Muscle layer of colon (tissue), 2 donors: ENCODE results near the gene SEMG2.

ENCODE experiments used
- H3K27ac ChIP-seq: one replicate; pipeline ENCODE4 v1.7.0; 2013; ENCODE audit warnings: low read depth, mild to moderate bottlenecking, low read length, moderate library complexity
- H3K27me3 ChIP-seq, 2 donors: one replicate each; pipeline ENCODE4 v1.7.0; 2013; ENCODE audit warnings: low read length in 2 of 2, mild to moderate bottlenecking in 2 of 2; ENCODE audit not compliant: insufficient read depth in 2 of 2, control insufficient read depth in 1 of 2
- H3K36me3 ChIP-seq: one replicate; pipeline ENCODE4 v1.7.0; 2013; ENCODE audit warnings: mild to moderate bottlenecking, low read length; ENCODE audit not compliant: insufficient read depth
- H3K4me1 ChIP-seq: one replicate; pipeline ENCODE4 v1.7.0; 2013; ENCODE audit warnings: mild to moderate bottlenecking, low read length; ENCODE audit not compliant: insufficient read depth
- H3K4me3 ChIP-seq, 2 donors: one replicate each; pipeline ENCODE4 v1.7.0; 2013; ENCODE audit warnings: low read length in 2 of 2, low read depth in 1 of 2, mild to moderate bottlenecking in 1 of 2, moderate library complexity in 1 of 2
- H3K9ac ChIP-seq: one replicate; pipeline ENCODE4 v1.7.0; 2013; ENCODE audit warnings: low read length
- H3K9me3 ChIP-seq: one replicate; pipeline ENCODE4 v1.7.0; 2013; ENCODE audit warnings: mild to moderate bottlenecking, low read length
- donor health status: abdominal sarcoma.
- donor health status: Adenocarcinoma of cecum.

SEMG2 gene

GRCh38 chr20:45258259-45258658, 37.1 kb downstream of the SEMG2 start:
- Histone ChIP-seq H3K4me1 (peaks cover 4% of the 10 kb centered on the region), H3K4me3 (no peak overlapping the region), H3K9me3 (no peaks in the 10 kb centered on the region), H3K27ac (no peak overlapping the region), H3K36me3 (no peaks in the 10 kb centered on the region), H3K9ac (no peak overlapping the region), H3K27me3 (no peaks in the 10 kb centered on the region)

GRCh38 chr20:45258664-45259063, 37.5 kb downstream of the SEMG2 start:
- no peak overlapping the region for H3K4me3 ChIP-seq
- no peaks in the 10 kb centered on the region for H3K9me3 ChIP-seq
- H3K4me1 ChIP-seq, result peaks cover 4% of the 10 kb centered on the region
- no peak overlapping the region for H3K27ac ChIP-seq
- H3K27me3 ChIP-seq, result no peaks in the 10 kb centered on the region
- no peaks in the 10 kb centered on the region for H3K36me3 ChIP-seq
- H3K9ac ChIP-seq, result no peak overlapping the region

GRCh38 chr20:45263556-45264266, 42.5 kb downstream of the SEMG2 start:
- Histone ChIP-seq H3K4me1 (no peaks in the 10 kb centered on the region), H3K27ac (no peak overlapping the region), H3K4me3 (no peak overlapping the region), H3K36me3 (no peaks in the 10 kb centered on the region), H3K9me3 (no peaks in the 10 kb centered on the region), H3K9ac (no peak overlapping the region), H3K27me3 (peaks cover 0 to 3% of the 10 kb centered on the region in 2 donors)

GRCh38 chr20:45266977-45267376, 45.8 kb downstream of the SEMG2 start:
- no peaks in the 10 kb centered on the region for H3K4me1 ChIP-seq
- peaks cover 0 to 6% of the 10 kb centered on the region in 2 donors for H3K27me3 ChIP-seq

GRCh38 chr20:45268531-45268930, 47.4 kb downstream of the SEMG2 start:
- peaks cover 0 to 6% of the 10 kb centered on the region in 2 donors for H3K27me3 ChIP-seq
- H3K9me3 ChIP-seq, result no peaks in the 10 kb centered on the region
- no peak overlapping the region for H3K4me3 ChIP-seq
- H3K36me3 ChIP-seq, result no peaks in the 10 kb centered on the region
- no peak overlapping the region for H3K27ac ChIP-seq
- H3K4me1 ChIP-seq, result no peaks in the 10 kb centered on the region
- no peak overlapping the region for H3K9ac ChIP-seq

More at GRCh38 chr20:45266977-45267376, 45.8 kb downstream of the SEMG2 start:
- no peak overlapping the region for H3K9ac ChIP-seq
- no peak overlapping the region for H3K27ac ChIP-seq
- H3K9me3 ChIP-seq, result no peaks in the 10 kb centered on the region
- H3K4me3 ChIP-seq, result no peak overlapping the region
- H3K36me3 ChIP-seq, result no peaks in the 10 kb centered on the region

DNA sequence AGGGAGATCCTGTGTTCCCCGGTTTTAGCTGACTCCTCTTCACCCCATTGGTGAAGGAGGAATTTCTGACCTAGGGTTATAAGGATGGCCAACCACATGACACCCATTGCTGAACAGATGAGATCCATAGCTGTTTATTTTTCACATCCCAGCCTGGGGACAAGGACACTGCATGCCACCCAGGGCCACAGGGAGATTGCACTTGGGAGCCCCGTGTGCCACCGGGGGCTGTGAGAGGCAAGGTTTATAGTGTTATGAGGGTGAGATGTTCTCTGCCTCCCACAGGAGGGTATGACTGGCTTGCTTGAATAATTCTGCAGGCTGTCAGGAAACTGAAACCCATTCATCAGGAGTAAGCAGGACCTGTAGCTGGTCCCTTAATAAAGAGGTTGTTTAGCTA, 47.9 kb downstream of the SEMG2 start:
- H3K36me3 ChIP-seq, result no peaks in the 10 kb centered on the region
- no peaks in the 10 kb centered on the region for H3K9me3 ChIP-seq
- H3K27ac ChIP-seq, result no peak overlapping the region
- no peak overlapping the region for H3K9ac ChIP-seq
- H3K4me3 ChIP-seq, result no peak overlapping the region
- H3K27me3 ChIP-seq, result peaks cover 0 to 6% of the 10 kb centered on the region in 2 donors
- H3K4me1 ChIP-seq, result no peaks in the 10 kb centered on the region

- no peak overlapping the region for H3K4me3 ChIP-seq
- peaks cover 0 to 6% of the 10 kb centered on the region in 2 donors for H3K27me3 ChIP-seq
- H3K9me3 ChIP-seq, result no peaks in the 10 kb centered on the region
- no peak overlapping the region for H3K27ac ChIP-seq
- no peaks in the 10 kb centered on the region for H3K4me1 ChIP-seq
- no peak overlapping the region for H3K9ac ChIP-seq
- H3K36me3 ChIP-seq, result no peaks in the 10 kb centered on the region
Observed at GRCh38 chr20:45269754-45270270, 48.6 kb downstream of the SEMG2 start.
